NCI-H2029 treated with DMSO at 0.1 percent for 48 hours (cell line): ENCODE results near the gene TMCO5A.

Experiments used
- DNase-seq: peaks from one replicate; lab custom pipeline; 2025; lab: John Stamatoyannopoulos, UW

Gene TMCO5A

DNA sequence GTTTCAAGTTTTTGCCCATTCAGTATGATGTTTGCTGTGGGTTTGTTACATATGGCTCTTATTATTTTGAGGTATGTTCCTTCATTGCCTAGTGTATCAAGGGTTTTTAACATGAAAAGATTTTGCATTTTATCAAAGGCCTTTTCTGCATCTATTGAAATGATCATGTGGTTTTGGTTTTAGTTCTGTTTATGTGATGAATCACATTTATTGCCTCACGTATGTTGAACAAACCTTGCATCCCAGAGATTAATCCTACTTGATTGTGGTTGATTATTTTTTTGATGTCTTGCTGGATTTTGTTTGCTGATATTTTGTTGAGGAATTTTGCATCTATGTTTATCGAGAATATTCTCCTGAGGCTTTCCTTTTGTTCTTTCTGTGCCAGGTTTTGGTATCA is 39.4 kb downstream of the TMCO5A start:
- no peak for DNase-seq

- DNase-seq = no peak
These were observed 43.8 kb downstream of the TMCO5A start for GRCh38 chr15:37978231-37978630.

DNA sequence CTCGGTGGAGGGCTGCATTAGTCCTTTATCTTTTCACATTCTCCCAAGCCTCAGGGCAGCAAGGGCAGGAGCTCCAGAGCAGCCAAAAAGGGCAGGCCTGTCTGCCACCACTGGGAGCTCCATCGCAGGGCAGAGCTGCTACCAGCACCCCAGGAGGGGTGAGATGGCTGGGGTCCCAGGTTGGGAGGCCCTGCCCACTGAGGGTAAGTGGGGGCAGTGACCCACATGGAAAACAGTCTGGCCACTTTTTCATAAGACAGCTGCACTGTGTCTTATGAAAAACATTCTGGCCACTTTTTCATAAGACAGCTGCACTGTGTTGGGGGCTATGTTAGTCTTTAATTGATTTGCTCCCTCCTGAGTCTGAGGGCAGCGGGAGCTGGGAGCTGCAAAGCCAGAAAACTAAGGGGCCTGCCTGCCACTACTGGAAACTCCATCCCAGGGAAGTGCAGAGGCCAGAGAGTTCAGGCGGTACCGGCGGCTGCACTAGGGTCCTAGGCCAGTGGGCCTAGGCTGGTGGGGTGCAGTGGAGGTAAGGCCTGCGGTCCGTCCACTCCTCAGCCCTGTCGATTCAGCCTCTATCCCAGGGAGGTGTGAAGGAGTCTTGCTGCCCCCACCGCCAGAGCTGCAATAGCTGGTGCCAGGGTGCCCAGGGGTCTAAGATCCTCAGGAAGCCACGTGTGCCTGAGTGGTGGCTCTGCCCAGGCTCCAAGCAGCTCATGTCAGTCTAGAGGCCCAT is 45.4 kb downstream of the TMCO5A start:
- DNase-seq = no peak

DNA sequence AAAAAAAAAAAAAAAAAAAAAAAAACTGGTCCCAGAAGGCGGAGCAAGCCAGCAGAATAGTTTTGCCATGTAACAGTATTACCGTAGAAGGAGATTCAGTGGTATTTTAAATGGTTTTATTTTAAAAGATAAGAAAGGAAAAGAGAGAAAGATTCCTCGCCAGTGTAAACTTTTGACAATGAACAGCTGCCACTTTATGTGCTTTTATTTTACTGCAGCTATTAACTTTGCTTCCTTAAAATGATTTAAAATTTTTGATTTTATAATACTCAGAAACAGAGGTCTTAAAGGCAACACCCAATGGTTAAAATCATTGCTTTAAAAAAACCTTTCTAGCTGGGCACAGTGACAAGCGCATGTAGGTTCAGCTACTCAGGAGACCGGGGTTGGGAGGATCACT is 46.8 kb downstream of the TMCO5A start:
- no peak for DNase-seq

GRCh38 chr15:37981775-37982174 is 47.3 kb downstream of the TMCO5A start:
- DNase-seq = no peak

DNA sequence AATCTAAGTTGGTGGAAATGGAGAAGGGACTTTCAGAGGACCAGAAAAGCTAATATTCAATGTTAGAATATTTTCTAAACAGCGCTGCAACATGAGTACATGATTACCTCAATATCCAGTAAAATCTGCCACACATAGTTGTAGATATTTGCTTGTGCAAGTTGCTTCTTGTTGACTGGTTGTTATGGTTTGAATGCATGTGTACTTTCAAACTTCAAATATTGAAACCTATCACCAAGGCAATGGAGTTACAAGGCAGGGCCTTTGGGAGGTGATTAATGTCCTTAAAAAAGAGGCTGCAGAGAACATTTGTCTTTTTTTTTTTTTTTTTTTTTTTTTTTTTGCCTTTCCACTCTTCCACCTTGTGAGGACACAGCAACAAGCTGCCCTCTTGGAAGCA is 49.9 kb downstream of the TMCO5A start:
- no peak for DNase-seq

GRCh38 chr15:37995461-37996347 is 61.3 kb downstream of the TMCO5A start:
- DNase-seq = no peak
